HepG2 (cell line): ENCODE results near the gene NOTCH4. TPM values are rescaled to one million over a fixed set of nuclear protein-coding genes. Genes with fewer than 3 reads are reported as not detected.

ENCODE experiments used
- CTCF ChIP-seq: sonication (generic); formaldehyde crosslinking; IDR thresholded peaks from 2 replicates; pipeline ENCODE4 v1.5.0; 2020; ENCODE audit warnings: mild to moderate bottlenecking, missing genetic modification reagents, moderate library complexity
- MAFG ChIP-seq: sonication (generic); formaldehyde crosslinking; IDR thresholded peaks from 2 replicates; pipeline ENCODE4 v1.5.1; 2020; ENCODE audit warnings: mild to moderate bottlenecking, missing genetic modification reagents
- NAIF1 ChIP-seq: sonication (generic); formaldehyde crosslinking; IDR thresholded peaks from 2 replicates; pipeline ENCODE4 v1.5.0; 2020; ENCODE audit warnings: mild to moderate bottlenecking, missing genetic modification reagents, borderline replicate concordance
- PHF5A ChIP-seq: IDR thresholded peaks from one replicate; pipeline ENCODE4 v1.6.1; 2018; ENCODE audit warnings: low read depth, missing genetic modification reagents; ENCODE audit not compliant: unreplicated experiment
- THAP7 ChIP-seq: sonication (generic); formaldehyde crosslinking; IDR thresholded peaks from 2 replicates; pipeline ENCODE4 v1.8.1; 2023; ENCODE audit warnings: mild to moderate bottlenecking, missing genetic modification reagents
- ZBTB33 ChIP-seq: sonication (generic); formaldehyde crosslinking; IDR thresholded peaks from 2 replicates; pipeline ENCODE4 v1.4.0; 2020; ENCODE audit warnings: missing genetic modification reagents
- ZNF382 ChIP-seq: sonication (generic); formaldehyde crosslinking; IDR thresholded peaks from 2 replicates; pipeline ENCODE4 v1.5.0; 2020; ENCODE audit warnings: missing genetic modification reagents, mild to moderate bottlenecking, borderline replicate concordance
- polyA plus RNA-seq, 8 experiments: library from polyadenylated mRNA; depleted of rRNA in 3 of 8; stranded (reverse) in 7 of 8; unstranded in 1 of 8; fragments of >200 nt; fragmentation: Illumina TruSeq in 4 of 8; extraction: Trizol in 4 of 8; gene quantifications; 2 replicates each; pipeline versions ENCODE4 v1.2.1 to v1.2.3, GENCODE V29; 2011 to 2016; ENCODE audit warnings: low read depth in 4 of 8, missing spikeins in 1 of 8, mixed read lengths in 1 of 8; ENCODE audit not compliant: insufficient read depth in 1 of 8
- total RNA-seq, 5 experiments: library from RNA; depleted of rRNA; stranded (reverse); fragments of >200 nt; fragmentation: Illumina TruSeq; extraction: Trizol; gene quantifications; 2 replicates each; pipeline ENCODE4 v1.2.3, GENCODE V29; 2016; ENCODE audit warnings: low read depth in 1 of 5
- TF ChIP-seq, protein P1 (sequence below): sonication (generic); formaldehyde crosslinking; IDR thresholded peaks from 2 replicates; pipeline ENCODE4 v1.4.0; 2020; ENCODE audit warnings: missing genetic modification reagents
- TF ChIP-seq, protein P2 (sequence below): sonication (generic); formaldehyde crosslinking; IDR thresholded peaks from 2 replicates; pipeline ENCODE4 v1.5.0; 2020; ENCODE audit warnings: mild to moderate bottlenecking, missing genetic modification reagents, borderline replicate concordance
- TF ChIP-seq, protein P3 (sequence below): sonication (generic); formaldehyde crosslinking; IDR thresholded peaks from 2 replicates; pipeline ENCODE4 v1.4.0; 2020; ENCODE audit warnings: low read depth, missing genetic modification reagents

The NOTCH4 gene
- total and polyA plus RNA-seq, 2 of the 13 experiments (the other 11 are each of a cell fraction or from before 2014, with no cell fraction given), result 0.51 to 0.83 TPM

DNA sequence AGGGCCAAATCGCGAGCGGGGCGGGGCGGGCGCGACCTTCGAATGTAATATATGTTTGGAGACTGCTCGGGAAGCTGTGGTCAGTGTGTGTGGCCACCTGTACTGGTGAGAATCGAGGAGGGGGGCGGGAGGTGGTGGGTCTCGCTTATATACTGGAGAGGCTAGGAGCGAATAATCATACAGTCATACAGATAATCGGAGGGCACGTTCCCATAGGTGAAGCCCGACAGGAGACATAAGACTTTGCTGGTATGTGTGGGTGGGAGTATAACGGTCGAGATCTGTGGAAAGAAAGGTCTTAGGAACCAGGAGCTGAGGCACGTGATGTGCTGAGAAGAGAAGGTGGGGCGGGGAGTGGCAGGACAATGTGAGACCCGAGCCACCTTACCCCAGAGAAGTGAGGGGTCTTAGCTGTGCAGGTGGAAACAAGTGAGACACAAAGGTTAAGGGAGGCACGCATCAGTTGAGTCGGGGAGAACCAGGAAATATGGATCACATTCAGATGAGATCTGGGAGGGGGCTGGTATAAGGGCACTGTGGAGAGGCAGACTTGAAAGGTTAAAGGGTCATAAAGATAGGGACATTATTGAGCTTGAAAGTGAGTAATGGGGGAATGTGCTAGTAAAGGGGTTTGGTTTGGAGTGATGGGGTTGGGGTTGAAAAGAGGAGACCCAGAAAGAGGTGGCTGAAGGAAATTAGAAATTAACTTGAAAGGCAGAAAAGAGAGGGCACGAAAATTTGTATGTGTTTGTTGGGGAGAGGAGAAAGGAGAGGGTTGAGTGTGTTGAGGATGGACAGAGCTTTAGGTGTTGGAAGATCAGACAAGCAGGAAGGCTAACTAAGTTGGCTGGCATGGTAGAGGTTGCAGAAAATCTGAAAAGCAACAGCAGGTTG, 45.1 kb downstream of the NOTCH4 start (continued):
- TF ChIP-seq ZBTB33 (CRISPR knock-in tag) (no peak), ZNF382 (CRISPR knock-in tag) (no peak), THAP7 (CRISPR knock-in tag) (no peak), NAIF1 (CRISPR knock-in tag) (no peak), PHF5A (CRISPR knock-in tag) (no peak), MAFG (CRISPR knock-in tag) (no peak), CTCF (CRISPR knock-in tag) (no peak)
- TF ChIP-seq, protein P1, sequence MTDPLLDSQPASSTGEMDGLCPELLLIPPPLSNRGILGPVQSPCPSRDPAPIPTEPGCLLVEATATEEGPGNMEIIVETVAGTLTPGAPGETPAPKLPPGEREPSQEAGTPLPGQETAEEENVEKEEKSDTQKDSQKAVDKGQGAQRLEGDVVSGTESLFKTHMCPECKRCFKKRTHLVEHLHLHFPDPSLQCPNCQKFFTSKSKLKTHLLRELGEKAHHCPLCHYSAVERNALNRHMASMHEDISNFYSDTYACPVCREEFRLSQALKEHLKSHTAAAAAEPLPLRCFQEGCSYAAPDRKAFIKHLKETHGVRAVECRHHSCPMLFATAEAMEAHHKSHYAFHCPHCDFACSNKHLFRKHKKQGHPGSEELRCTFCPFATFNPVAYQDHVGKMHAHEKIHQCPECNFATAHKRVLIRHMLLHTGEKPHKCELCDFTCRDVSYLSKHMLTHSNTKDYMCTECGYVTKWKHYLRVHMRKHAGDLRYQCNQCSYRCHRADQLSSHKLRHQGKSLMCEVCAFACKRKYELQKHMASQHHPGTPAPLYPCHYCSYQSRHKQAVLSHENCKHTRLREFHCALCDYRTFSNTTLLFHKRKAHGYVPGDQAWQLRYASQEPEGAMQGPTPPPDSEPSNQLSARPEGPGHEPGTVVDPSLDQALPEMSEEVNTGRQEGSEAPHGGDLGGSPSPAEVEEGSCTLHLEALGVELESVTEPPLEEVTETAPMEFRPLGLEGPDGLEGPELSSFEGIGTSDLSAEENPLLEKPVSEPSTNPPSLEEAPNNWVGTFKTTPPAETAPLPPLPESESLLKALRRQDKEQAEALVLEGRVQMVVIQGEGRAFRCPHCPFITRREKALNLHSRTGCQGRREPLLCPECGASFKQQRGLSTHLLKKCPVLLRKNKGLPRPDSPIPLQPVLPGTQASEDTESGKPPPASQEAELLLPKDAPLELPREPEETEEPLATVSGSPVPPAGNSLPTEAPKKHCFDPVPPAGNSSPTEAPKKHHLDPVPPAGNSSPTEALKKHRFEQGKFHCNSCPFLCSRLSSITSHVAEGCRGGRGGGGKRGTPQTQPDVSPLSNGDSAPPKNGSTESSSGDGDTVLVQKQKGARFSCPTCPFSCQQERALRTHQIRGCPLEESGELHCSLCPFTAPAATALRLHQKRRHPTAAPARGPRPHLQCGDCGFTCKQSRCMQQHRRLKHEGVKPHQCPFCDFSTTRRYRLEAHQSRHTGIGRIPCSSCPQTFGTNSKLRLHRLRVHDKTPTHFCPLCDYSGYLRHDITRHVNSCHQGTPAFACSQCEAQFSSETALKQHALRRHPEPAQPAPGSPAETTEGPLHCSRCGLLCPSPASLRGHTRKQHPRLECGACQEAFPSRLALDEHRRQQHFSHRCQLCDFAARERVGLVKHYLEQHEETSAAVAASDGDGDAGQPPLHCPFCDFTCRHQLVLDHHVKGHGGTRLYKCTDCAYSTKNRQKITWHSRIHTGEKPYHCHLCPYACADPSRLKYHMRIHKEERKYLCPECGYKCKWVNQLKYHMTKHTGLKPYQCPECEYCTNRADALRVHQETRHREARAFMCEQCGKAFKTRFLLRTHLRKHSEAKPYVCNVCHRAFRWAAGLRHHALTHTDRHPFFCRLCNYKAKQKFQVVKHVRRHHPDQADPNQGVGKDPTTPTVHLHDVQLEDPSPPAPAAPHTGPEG, result 0 out of 2 replicates have a peak, but pooled peaks have one; percentile 52
- TF ChIP-seq, protein P2, sequence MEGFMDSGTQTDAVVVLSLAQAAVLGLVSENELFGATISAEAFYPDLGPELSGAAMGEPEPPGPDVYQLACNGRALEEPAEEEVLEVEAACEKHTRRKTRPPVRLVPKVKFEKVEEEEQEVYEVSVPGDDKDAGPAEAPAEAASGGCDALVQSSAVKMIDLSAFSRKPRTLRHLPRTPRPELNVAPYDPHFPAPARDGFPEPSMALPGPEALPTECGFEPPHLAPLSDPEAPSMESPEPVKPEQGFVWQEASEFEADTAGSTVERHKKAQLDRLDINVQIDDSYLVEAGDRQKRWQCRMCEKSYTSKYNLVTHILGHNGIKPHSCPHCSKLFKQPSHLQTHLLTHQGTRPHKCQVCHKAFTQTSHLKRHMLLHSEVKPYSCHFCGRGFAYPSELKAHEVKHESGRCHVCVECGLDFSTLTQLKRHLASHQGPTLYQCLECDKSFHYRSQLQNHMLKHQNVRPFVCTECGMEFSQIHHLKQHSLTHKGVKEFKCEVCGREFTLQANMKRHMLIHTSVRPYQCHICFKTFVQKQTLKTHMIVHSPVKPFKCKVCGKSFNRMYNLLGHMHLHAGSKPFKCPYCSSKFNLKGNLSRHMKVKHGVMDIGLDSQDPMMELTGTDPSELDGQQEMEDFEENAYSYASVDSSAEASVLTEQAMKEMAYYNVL (CRISPR knock-in tag), result no peak
- TF ChIP-seq, protein P3, sequence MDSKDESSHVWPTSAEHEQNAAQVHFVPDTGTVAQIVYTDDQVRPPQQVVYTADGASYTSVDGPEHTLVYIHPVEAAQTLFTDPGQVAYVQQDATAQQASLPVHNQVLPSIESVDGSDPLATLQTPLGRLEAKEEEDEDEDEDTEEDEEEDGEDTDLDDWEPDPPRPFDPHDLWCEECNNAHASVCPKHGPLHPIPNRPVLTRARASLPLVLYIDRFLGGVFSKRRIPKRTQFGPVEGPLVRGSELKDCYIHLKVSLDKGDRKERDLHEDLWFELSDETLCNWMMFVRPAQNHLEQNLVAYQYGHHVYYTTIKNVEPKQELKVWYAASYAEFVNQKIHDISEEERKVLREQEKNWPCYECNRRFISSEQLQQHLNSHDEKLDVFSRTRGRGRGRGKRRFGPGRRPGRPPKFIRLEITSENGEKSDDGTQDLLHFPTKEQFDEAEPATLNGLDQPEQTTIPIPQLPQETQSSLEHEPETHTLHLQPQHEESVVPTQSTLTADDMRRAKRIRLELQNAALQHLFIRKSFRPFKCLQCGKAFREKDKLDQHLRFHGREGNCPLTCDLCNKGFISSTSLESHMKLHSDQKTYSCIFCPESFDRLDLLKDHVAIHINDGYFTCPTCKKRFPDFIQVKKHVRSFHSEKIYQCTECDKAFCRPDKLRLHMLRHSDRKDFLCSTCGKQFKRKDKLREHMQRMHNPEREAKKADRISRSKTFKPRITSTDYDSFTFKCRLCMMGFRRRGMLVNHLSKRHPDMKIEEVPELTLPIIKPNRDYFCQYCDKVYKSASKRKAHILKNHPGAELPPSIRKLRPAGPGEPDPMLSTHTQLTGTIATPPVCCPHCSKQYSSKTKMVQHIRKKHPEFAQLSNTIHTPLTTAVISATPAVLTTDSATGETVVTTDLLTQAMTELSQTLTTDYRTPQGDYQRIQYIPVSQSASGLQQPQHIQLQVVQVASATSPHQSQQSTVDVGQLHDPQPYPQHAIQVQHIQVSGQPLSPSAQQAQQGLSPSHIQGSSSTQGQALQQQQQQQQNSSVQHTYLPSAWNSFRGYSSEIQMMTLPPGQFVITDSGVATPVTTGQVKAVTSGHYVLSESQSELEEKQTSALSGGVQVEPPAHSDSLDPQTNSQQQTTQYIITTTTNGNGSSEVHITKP (CRISPR knock-in tag), result no peak
